BJ (cell line): ENCODE results near the gene ORC2. TPM values are rescaled to one million over a fixed set of nuclear protein-coding genes. Genes with fewer than 3 reads are reported as not detected.

ENCODE experiments used
- CTCF ChIA-PET: fragments of 350-600 bp; formaldehyde crosslinking; extraction: SDS; loops from one replicate; lab custom pipeline; 2021; ENCODE audit warnings: antibody characterized with exemption, inconsistent platforms; lab: Yijun Ruan, JAX
- POLR2A ChIA-PET: fragments of 300-600 bp; sonication (Branson Sonifier 250); formaldehyde crosslinking; extraction: SDS; loops from one replicate; lab custom pipeline; 2021; ENCODE audit warnings: antibody characterized with exemption; lab: Charles Lee
- DNase-seq: peaks from one replicate; pipeline ENCODE4 v3.0.0-alpha.2; 2011; ENCODE audit warnings: low read depth
- H3K27me3 ChIP-seq: 2 replicates; pipeline ENCODE4 v1.6.0; 2011; ENCODE audit warnings: low read length; ENCODE audit not compliant: control insufficient read depth, insufficient read depth
- H3K36me3 ChIP-seq: 2 replicates; pipeline ENCODE4 v1.5.1; 2011; ENCODE audit warnings: low read length; ENCODE audit not compliant: control insufficient read depth, insufficient read depth
- H3K4me3 ChIP-seq: 2 replicates; pipeline ENCODE4 v1.5.1; 2011; ENCODE audit warnings: low read depth, mild to moderate bottlenecking, control low read depth, low read length
- polyA minus RNA-seq: library from RNA; depleted of rRNA, polyadenylated mRNA; stranded (reverse); fragments of >200 nt; gene quantifications from 2 replicates; pipeline ENCODE4 v1.2.3, GENCODE V29; 2011; rRNA and poly(A)+ RNA removed
- polyA plus RNA-seq: library from polyadenylated mRNA; depleted of rRNA; stranded (reverse); fragments of >200 nt; gene quantifications from 2 replicates; pipeline ENCODE4 v1.2.3, GENCODE V29; 2011; rRNA removed
- TF ChIP-seq, protein P1 (sequence below): IDR thresholded peaks from 2 replicates; pipeline ENCODE4 v1.5.1; 2011; ENCODE audit warnings: low read depth, mild to moderate bottlenecking, control low read depth, inconsistent platforms, low read length, moderate library complexity; ENCODE audit not compliant: insufficient read depth

The ORC2 gene
- polyA plus RNA-seq: 1.9 and 3.7 TPM in 2 replicates
- 2.3 and 4.6 TPM in 2 replicates for polyA minus RNA-seq

DNA sequence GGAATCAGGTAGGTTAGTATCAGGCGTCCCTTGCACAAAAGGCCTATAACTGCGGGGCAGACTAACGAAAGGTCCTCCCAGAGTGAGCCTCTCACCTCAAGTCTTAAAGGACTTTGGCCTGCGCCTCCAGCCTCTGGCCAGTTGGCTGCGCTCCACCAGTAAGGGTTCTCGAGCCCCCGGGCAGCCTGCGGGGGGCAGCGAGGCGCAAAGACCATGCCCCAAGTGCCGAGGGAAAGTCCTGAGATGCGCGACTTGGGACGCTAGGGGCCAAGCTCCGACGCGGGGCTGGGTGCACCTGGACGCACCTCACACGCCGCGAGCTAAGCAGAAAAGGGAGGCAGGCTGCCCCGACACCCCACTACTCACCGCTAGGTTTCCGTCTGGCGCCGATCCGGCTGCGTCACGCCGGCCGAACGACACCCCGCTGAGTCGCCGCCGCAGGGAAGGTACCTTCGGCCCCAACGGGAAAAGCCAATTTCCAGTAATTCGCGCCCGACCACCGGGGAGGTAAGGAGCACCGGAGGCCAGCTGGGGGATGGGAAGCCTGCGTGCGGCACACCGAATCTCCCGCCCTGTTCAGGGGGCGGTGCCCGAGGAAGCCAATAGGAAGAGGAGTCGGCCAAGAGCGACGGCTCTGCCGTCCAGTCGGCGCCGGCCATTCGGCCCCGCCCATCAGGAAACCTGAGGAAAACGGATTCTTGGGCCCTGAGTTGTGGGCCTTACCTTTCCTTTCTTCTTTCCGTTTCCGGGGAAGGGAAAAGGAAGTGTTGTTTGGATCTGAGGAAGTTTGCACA is at the start of gene ORC2:
TSS of gene ORC2 (minus strand) at position 537 of the 794 bp plus-strand sequence. CDS start 5,537 bp downstream, outside the sequence.
- DNase-seq: peak; percentile 59
- TF ChIP-seq, protein P1, sequence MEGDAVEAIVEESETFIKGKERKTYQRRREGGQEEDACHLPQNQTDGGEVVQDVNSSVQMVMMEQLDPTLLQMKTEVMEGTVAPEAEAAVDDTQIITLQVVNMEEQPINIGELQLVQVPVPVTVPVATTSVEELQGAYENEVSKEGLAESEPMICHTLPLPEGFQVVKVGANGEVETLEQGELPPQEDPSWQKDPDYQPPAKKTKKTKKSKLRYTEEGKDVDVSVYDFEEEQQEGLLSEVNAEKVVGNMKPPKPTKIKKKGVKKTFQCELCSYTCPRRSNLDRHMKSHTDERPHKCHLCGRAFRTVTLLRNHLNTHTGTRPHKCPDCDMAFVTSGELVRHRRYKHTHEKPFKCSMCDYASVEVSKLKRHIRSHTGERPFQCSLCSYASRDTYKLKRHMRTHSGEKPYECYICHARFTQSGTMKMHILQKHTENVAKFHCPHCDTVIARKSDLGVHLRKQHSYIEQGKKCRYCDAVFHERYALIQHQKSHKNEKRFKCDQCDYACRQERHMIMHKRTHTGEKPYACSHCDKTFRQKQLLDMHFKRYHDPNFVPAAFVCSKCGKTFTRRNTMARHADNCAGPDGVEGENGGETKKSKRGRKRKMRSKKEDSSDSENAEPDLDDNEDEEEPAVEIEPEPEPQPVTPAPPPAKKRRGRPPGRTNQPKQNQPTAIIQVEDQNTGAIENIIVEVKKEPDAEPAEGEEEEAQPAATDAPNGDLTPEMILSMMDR: peak; percentile 64
- CTCF ChIA-PET: interaction anchor here (0.6 to 2.3 kb wide), 16 partner anchors 8 to 214 kb away, joined by 3 to 10 read pairs (median 4); no protein-coding TSS in a partner anchor
- Histone ChIP-seq H3K4me3 (peak within 1 kb of the TSS; percentile 79), H3K36me3 (peaks cover 1% of the 10 kb centered on the region; the same call in 1 of the 2 replicates), H3K27me3 (no peaks in the 10 kb centered on the region)
- POLR2A ChIA-PET: no interaction called here

DNA sequence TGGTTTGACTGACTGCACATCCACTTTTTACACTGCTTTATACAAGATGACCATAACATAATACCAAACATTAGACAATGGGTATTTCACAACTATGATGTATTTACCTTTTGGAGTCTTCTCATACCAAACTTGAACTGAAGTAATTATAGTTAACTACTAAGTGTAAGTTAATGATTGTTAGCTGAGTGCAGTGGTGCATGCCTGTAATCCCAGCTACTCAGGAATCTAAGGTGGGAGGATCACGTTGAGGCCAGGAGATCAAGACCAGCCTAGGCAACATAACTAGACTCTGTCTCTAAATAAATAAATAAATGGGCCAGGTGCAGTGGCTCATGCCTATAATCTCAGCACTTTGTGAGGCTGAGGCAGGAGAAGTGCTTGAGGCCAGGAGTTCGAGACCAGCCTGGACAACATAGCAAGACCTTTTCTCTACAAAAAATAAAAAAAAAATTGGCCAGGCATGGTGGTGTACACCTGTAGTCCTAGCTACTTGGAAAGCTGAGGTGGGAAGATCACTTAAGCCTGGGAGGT is 44.9 kb upstream of the ORC2 start:
- Histone ChIP-seq H3K4me3 (no peak overlapping the region), H3K27me3 (no peaks in the 10 kb centered on the region), H3K36me3 (peaks cover 1% of the 10 kb centered on the region; the same call in 1 of the 2 replicates)
- TF ChIP-seq, protein P1: no peak
- DNase-seq: no peak
- POLR2A ChIA-PET: no interaction called here
- CTCF ChIA-PET: no interaction called here

DNA sequence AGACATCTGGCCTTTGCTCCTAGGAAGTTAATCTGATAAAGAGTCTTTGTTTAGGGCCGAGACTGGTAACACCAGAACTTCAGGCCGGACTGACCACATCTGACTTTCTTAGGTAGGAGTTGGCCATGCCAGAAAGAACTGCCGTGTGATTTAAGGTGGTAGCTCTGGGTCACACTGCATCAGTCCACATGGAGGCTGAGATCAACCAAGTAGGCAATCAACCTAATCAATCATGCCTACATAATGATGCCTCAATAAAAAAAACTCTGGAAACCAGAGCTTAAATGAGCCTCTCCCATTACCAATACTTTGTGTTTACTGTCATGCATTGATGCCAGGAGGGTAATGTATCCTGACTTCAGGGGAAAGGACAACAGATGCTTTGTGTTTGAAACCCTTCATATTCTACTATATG is 44.1 kb upstream of the ORC2 start:
- no peak for DNase-seq
- TF ChIP-seq, protein P1: no peak
- ChIA-PET CTCF (interaction anchor here (0.8 kb wide), 1 partner anchor 23 kb away, joined by 3 read pairs; no protein-coding TSS in a partner anchor), POLR2A (no interaction called here)
- Histone ChIP-seq H3K27me3 (no peaks in the 10 kb centered on the region), H3K4me3 (no peak overlapping the region), H3K36me3 (peaks cover 1% of the 10 kb centered on the region; the same call in 1 of the 2 replicates)

DNA sequence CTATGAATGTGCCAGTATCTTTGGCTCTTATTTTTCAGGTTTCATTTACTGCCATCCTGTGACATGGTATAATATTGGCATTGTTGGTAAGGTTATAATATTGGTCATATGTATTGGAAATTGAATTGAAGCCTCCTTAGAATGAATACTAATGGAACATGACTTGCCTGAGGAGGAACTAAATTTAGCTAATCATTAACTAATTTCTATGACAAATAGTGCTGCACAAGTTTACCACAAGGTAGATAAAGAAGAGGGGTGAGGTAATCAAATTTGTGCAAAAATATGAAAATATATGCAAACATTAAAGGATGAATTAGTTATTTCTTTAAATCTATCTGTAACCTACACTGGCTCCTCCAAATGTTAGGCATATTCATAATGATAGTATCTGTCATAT is 43.2 kb upstream of the ORC2 start:
- ChIA-PET POLR2A (no interaction called here), CTCF (no interaction called here)
- TF ChIP-seq, protein P1: no peak
- Histone ChIP-seq H3K36me3 (peaks cover 1% of the 10 kb centered on the region; the same call in 1 of the 2 replicates), H3K4me3 (no peak overlapping the region), H3K27me3 (no peaks in the 10 kb centered on the region)
- no peak for DNase-seq

DNA sequence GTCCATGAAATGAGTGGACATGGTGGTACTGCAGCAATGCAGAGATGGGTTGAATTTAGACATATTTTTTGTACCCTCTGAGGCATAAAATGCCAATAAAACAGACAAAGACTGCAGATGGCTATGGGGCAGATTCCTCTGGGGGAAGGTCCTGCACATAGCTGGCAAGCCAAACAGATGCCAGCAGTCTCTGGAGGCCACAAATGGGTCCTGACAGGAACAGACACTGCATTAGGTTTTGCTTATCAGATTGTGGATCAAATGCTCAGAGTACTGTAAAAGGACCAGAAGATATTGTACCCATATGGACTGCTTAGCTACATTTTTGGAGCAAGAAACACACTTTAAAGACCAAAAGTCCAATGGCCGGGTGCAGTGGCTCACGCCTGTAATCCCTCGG is 40.9 kb upstream of the ORC2 start:
- ChIA-PET POLR2A (no interaction called here), CTCF (no interaction called here)
- Histone ChIP-seq H3K36me3 (peaks cover 1% of the 10 kb centered on the region; the same call in 1 of the 2 replicates), H3K27me3 (no peaks in the 10 kb centered on the region), H3K4me3 (no peak overlapping the region)
- DNase-seq: no peak
- TF ChIP-seq, protein P1: no peak
